ENCODE results near the gene CADPS. TPM values are rescaled to one million over a fixed set of nuclear protein-coding genes. Genes with fewer than 3 reads are reported as not detected.
A peak's percentile ranks its signal among the peaks of the same experiment; 100 is the strongest.

CADPS gene
- total and polyA plus RNA-seq, 5 experiments from 2014 or later, result not detected

- peaks cover 1 to 22% (median 7%) of the 10 kb centered on the region in 5 donors for H3K27me3 Mint-ChIP-seq
- DNase-seq (no peak), ATAC-seq (no peak)
- peaks cover 0 to 9% (median 0%) of the 10 kb centered on the region in 9 donors for H3K9me3 Mint-ChIP-seq
- H3K27ac Mint-ChIP-seq, result no peak overlapping the region
- no peak overlapping the region for H3K4me3 Mint-ChIP-seq
- H3K4me1 Mint-ChIP-seq, result no peaks in the 10 kb centered on the region
- POLR2A ChIA-PET, result no interaction called here
- no peaks in the 10 kb centered on the region for H3K36me3 Mint-ChIP-seq
Measured at GRCh38 chr3:62679988-62680387, 195.2 kb downstream of the CADPS start.

GRCh38 chr3:62678841-62679240 is 196.4 kb downstream of the CADPS start:
- H3K4me1 Mint-ChIP-seq, result no peaks in the 10 kb centered on the region
- H3K27me3 Mint-ChIP-seq, result peaks cover 1 to 22% (median 7%) of the 10 kb centered on the region in 5 donors
- H3K27ac Mint-ChIP-seq, result no peak overlapping the region
- peaks cover 0 to 9% (median 0%) of the 10 kb centered on the region in 9 donors for H3K9me3 Mint-ChIP-seq
- H3K36me3 Mint-ChIP-seq, result no peaks in the 10 kb centered on the region
- DNase-seq (no peak), ATAC-seq (no peak)
- no peak overlapping the region for H3K4me3 Mint-ChIP-seq
- POLR2A ChIA-PET, result no interaction called here

GRCh38 chr3:62677926-62678325 is 197.3 kb downstream of the CADPS start:
- H3K4me3 Mint-ChIP-seq, result no peak overlapping the region
- peaks cover 0 to 6% (median 0%) of the 10 kb centered on the region in 9 donors for H3K9me3 Mint-ChIP-seq
- DNase-seq (no peak), ATAC-seq (no peak)
- POLR2A ChIA-PET, result no interaction called here
- H3K4me1 Mint-ChIP-seq, result no peaks in the 10 kb centered on the region
- H3K27ac Mint-ChIP-seq, result no peak overlapping the region
- H3K27me3 Mint-ChIP-seq, result peaks cover 1 to 23% (median 7%) of the 10 kb centered on the region in 5 donors
- H3K36me3 Mint-ChIP-seq, result no peaks in the 10 kb centered on the region

- Mint-ChIP-seq H3K9me3 (peaks cover 0 to 3% (median 0%) of the 10 kb centered on the region in 9 donors), H3K4me1 (no peaks in the 10 kb centered on the region), H3K27ac (no peak overlapping the region), H3K36me3 (no peaks in the 10 kb centered on the region), H3K4me3 (no peak overlapping the region), H3K27me3 (peaks cover 1 to 30% (median 11%) of the 10 kb centered on the region in 5 donors)
- DNase-seq, result no peak
- POLR2A ChIA-PET, result no interaction called here
- no peak for ATAC-seq
Measured at GRCh38 chr3:62676689-62677271, 198.4 kb downstream of the CADPS start.

- ATAC-seq (no peak), DNase-seq (no peak)
- POLR2A ChIA-PET, result no interaction called here
- H3K36me3 Mint-ChIP-seq, result no peaks in the 10 kb centered on the region
- peaks cover 0 to 3% (median 0%) of the 10 kb centered on the region in 9 donors for H3K9me3 Mint-ChIP-seq
- no peaks in the 10 kb centered on the region for H3K4me1 Mint-ChIP-seq
- H3K27ac Mint-ChIP-seq, result no peak overlapping the region
- no peak overlapping the region for H3K4me3 Mint-ChIP-seq
- peaks cover 1 to 26% (median 10%) of the 10 kb centered on the region in 5 donors for H3K27me3 Mint-ChIP-seq
Measured at GRCh38 chr3:62675492-62675891, 199.7 kb downstream of the CADPS start.

- no peaks in the 10 kb centered on the region for H3K4me1 Mint-ChIP-seq
- no peaks in the 10 kb centered on the region for H3K36me3 Mint-ChIP-seq
- H3K9me3 Mint-ChIP-seq, result peaks cover 0 to 3% (median 0%) of the 10 kb centered on the region in 9 donors
- POLR2A ChIA-PET, result no interaction called here
- ATAC-seq (no peak), DNase-seq (no peak)
- peaks cover 1 to 31% (median 13%) of the 10 kb centered on the region in 5 donors for H3K27me3 Mint-ChIP-seq
- no peak overlapping the region for H3K27ac Mint-ChIP-seq
- no peak overlapping the region for H3K4me3 Mint-ChIP-seq
Measured at GRCh38 chr3:62672988-62673313, 202.3 kb downstream of the CADPS start.

- H3K4me1 Mint-ChIP-seq, result no peaks in the 10 kb centered on the region
- H3K27me3 Mint-ChIP-seq, result peaks cover 1 to 33% (median 13%) of the 10 kb centered on the region in 5 donors
- POLR2A ChIA-PET, result no interaction called here
- H3K4me3 Mint-ChIP-seq, result no peak overlapping the region
- H3K36me3 Mint-ChIP-seq, result no peaks in the 10 kb centered on the region
- no peak overlapping the region for H3K27ac Mint-ChIP-seq
- DNase-seq, result no peak
- no peak for ATAC-seq
- H3K9me3 Mint-ChIP-seq, result peaks cover 0 to 3% (median 0%) of the 10 kb centered on the region in 9 donors
Measured at GRCh38 chr3:62672270-62672987, 202.8 kb downstream of the CADPS start.

GRCh38 chr3:62670351-62670750 is 204.9 kb downstream of the CADPS start:
- H3K36me3 Mint-ChIP-seq, result no peaks in the 10 kb centered on the region
- ATAC-seq, result no peak
- POLR2A ChIA-PET, result no interaction called here

GRCh38 chr3:62669161-62669560 is 206.1 kb downstream of the CADPS start:
- Mint-ChIP-seq H3K27me3 (peaks cover 0 to 29% (median 10%) of the 10 kb centered on the region in 5 donors), H3K9me3 (peaks cover 0 to 3% (median 0%) of the 10 kb centered on the region in 9 donors), H3K27ac (no peak overlapping the region), H3K36me3 (no peaks in the 10 kb centered on the region), H3K4me1 (no peaks in the 10 kb centered on the region), H3K4me3 (no peak overlapping the region)
- ATAC-seq (no peak), DNase-seq (no peak)
- POLR2A ChIA-PET, result no interaction called here

More at GRCh38 chr3:62670351-62670750, 204.9 kb downstream of the CADPS start:
- no peak overlapping the region for H3K4me3 Mint-ChIP-seq
- H3K27me3 Mint-ChIP-seq, result peaks cover 0 to 29% (median 10%) of the 10 kb centered on the region in 5 donors
- no peak for DNase-seq
- no peak overlapping the region for H3K27ac Mint-ChIP-seq
- peaks cover 0 to 3% (median 0%) of the 10 kb centered on the region in 9 donors for H3K9me3 Mint-ChIP-seq
- H3K4me1 Mint-ChIP-seq, result no peaks in the 10 kb centered on the region

- peaks cover 0 to 3% (median 0%) of the 10 kb centered on the region in 9 donors for H3K9me3 Mint-ChIP-seq
- no peaks in the 10 kb centered on the region for H3K4me1 Mint-ChIP-seq
- POLR2A ChIA-PET, result no interaction called here
- no peak overlapping the region for H3K4me3 Mint-ChIP-seq
- DNase-seq, result no peak
- peaks cover 0 to 24% (median 10%) of the 10 kb centered on the region in 5 donors for H3K27me3 Mint-ChIP-seq
- no peaks in the 10 kb centered on the region for H3K36me3 Mint-ChIP-seq
- H3K27ac Mint-ChIP-seq, result no peak overlapping the region
- no peak for ATAC-seq
Measured at GRCh38 chr3:62667714-62668113, 207.5 kb downstream of the CADPS start.

- DNase-seq, result no peak
- no peak overlapping the region for H3K4me3 Mint-ChIP-seq
- POLR2A ChIA-PET, result no interaction called here
- H3K9me3 Mint-ChIP-seq, result peaks cover 0 to 2% (median 0%) of the 10 kb centered on the region in 9 donors
- peaks cover 4 to 28% (median 10%) of the 10 kb centered on the region in 5 donors for H3K27me3 Mint-ChIP-seq
- H3K36me3 Mint-ChIP-seq, result no peaks in the 10 kb centered on the region
- peak in 1 of 2 donors; percentile 14 for ATAC-seq
- no peak overlapping the region for H3K27ac Mint-ChIP-seq
- no peaks in the 10 kb centered on the region for H3K4me1 Mint-ChIP-seq
Measured at GRCh38 chr3:62665627-62666437, 209.4 kb downstream of the CADPS start.

GRCh38 chr3:62662677-62663076 is 212.5 kb downstream of the CADPS start:
- POLR2A ChIA-PET, result no interaction called here
- no peak overlapping the region for H3K27ac Mint-ChIP-seq
- no peak for DNase-seq
- peaks cover 0 to 13% (median 9%) of the 10 kb centered on the region in 5 donors for H3K27me3 Mint-ChIP-seq
- H3K4me1 Mint-ChIP-seq, result no peaks in the 10 kb centered on the region
- peaks cover 0 to 2% (median 0%) of the 10 kb centered on the region in 9 donors for H3K9me3 Mint-ChIP-seq
- no peaks in the 10 kb centered on the region for H3K36me3 Mint-ChIP-seq
- H3K4me3 Mint-ChIP-seq, result no peak overlapping the region
- ATAC-seq, result no peak

GRCh38 chr3:62659660-62660059 is 215.6 kb downstream of the CADPS start:
- Mint-ChIP-seq H3K27me3 (peaks cover 0 to 13% (median 9%) of the 10 kb centered on the region in 5 donors), H3K36me3 (no peaks in the 10 kb centered on the region), H3K9me3 (no peaks in the 10 kb centered on the region), H3K4me3 (no peak overlapping the region), H3K4me1 (no peaks in the 10 kb centered on the region), H3K27ac (no peak overlapping the region)
- DNase-seq, result no peak
- POLR2A ChIA-PET, result no interaction called here
- no peak for ATAC-seq

All from naive thymus-derived CD8-positive, alpha-beta T cell (primary cell).